ENCODE results near the gene MMD2.
A peak's percentile ranks its signal among the peaks of the same experiment; 100 is the strongest.
"Not testable (repeated sequence)": the region's sequence is repeated elsewhere in the genome, so short reads cannot be mapped to it uniquely, and the experiment has no call there.

MMD2 gene

GRCh38 chr7:4958477-4959301 lies at the start of gene MMD2:
MMD2 (minus strand) TSS chr7:4959187; CDS start chr7:4959017, 170 bp downstream.
- Histone ChIP-seq H3K4me3 (ENCODE audit: low read length) (peak within 1 kb of the TSS; percentile 59), H3K36me3 (ENCODE audit: control insufficient read depth, low read depth, low read length) (no peaks in the 10 kb centered on the region), H3K9ac (ENCODE audit: low read length) (no peak within 1 kb of the TSS), H3K27me3 (ENCODE audit: control insufficient read depth, insufficient read depth, low read length) (peaks cover 30% of the 10 kb centered on the region), H3K4me1 (ENCODE audit: control insufficient read depth, low read depth, low read length) (peaks cover 5% of the 10 kb centered on the region), H3K9me3 (ENCODE audit: control insufficient read depth, low read depth, low read length) (no peaks in the 10 kb centered on the region), H3K27ac (ENCODE audit: low read length) (no peak within 1 kb of the TSS)

- Histone ChIP-seq H3K27ac (ENCODE audit: low read length) (no peak overlapping the region), H3K36me3 (ENCODE audit: control insufficient read depth, low read depth, low read length) (no peaks in the 10 kb centered on the region), H3K9me3 (ENCODE audit: control insufficient read depth, low read depth, low read length) (peaks cover 5% of the 10 kb centered on the region), H3K4me3 (ENCODE audit: low read length) (no peak overlapping the region), H3K27me3 (ENCODE audit: control insufficient read depth, insufficient read depth, low read length) (no peaks in the 10 kb centered on the region), H3K9ac (ENCODE audit: low read length) (no peak overlapping the region), H3K4me1 (ENCODE audit: control insufficient read depth, low read depth, low read length) (no peaks in the 10 kb centered on the region)
Observed at GRCh38 chr7:5005066-5005465, 46.1 kb upstream of the MMD2 start.

GRCh38 chr7:5001911-5002310 lies 42.9 kb upstream of the MMD2 start:
- H3K4me1 ChIP-seq (ENCODE audit: control insufficient read depth, low read depth, low read length), result no peaks in the 10 kb centered on the region
- H3K9me3 ChIP-seq (ENCODE audit: control insufficient read depth, low read depth, low read length), result no peaks in the 10 kb centered on the region
- H3K4me3 ChIP-seq (ENCODE audit: low read length), result no peak overlapping the region
- peaks cover 3% of the 10 kb centered on the region for H3K36me3 ChIP-seq (ENCODE audit: control insufficient read depth, low read depth, low read length)
- no peak overlapping the region for H3K27ac ChIP-seq (ENCODE audit: low read length)
- no peaks in the 10 kb centered on the region for H3K27me3 ChIP-seq (ENCODE audit: control insufficient read depth, insufficient read depth, low read length)
- no peak overlapping the region for H3K9ac ChIP-seq (ENCODE audit: low read length)

GRCh38 chr7:5001003-5001402 lies 42.0 kb upstream of the MMD2 start:
- Histone ChIP-seq H3K4me1 (ENCODE audit: control insufficient read depth, low read depth, low read length) (no peaks in the 10 kb centered on the region), H3K36me3 (ENCODE audit: control insufficient read depth, low read depth, low read length) (peaks cover 5% of the 10 kb centered on the region), H3K27me3 (ENCODE audit: control insufficient read depth, insufficient read depth, low read length) (no peaks in the 10 kb centered on the region), H3K9ac (ENCODE audit: low read length) (no peak overlapping the region), H3K4me3 (ENCODE audit: low read length) (no peak overlapping the region), H3K9me3 (ENCODE audit: control insufficient read depth, low read depth, low read length) (no peaks in the 10 kb centered on the region), H3K27ac (ENCODE audit: low read length) (no peak overlapping the region)

GRCh38 chr7:4999369-4999950 lies 40.5 kb upstream of the MMD2 start:
- no peak overlapping the region for H3K4me3 ChIP-seq (ENCODE audit: low read length)
- no peaks in the 10 kb centered on the region for H3K9me3 ChIP-seq (ENCODE audit: control insufficient read depth, low read depth, low read length)
- H3K27ac ChIP-seq (ENCODE audit: low read length), result no peak overlapping the region
- H3K27me3 ChIP-seq (ENCODE audit: control insufficient read depth, insufficient read depth, low read length), result no peaks in the 10 kb centered on the region
- no peak overlapping the region for H3K9ac ChIP-seq (ENCODE audit: low read length)
- H3K36me3 ChIP-seq (ENCODE audit: control insufficient read depth, low read depth, low read length), result peaks cover 5% of the 10 kb centered on the region
- H3K4me1 ChIP-seq (ENCODE audit: control insufficient read depth, low read depth, low read length), result no peaks in the 10 kb centered on the region

- Histone ChIP-seq H3K9me3 (ENCODE audit: control insufficient read depth, low read depth, low read length) (no peaks in the 10 kb centered on the region), H3K9ac (ENCODE audit: low read length) (no peak overlapping the region), H3K27ac (ENCODE audit: low read length) (no peak overlapping the region), H3K36me3 (ENCODE audit: control insufficient read depth, low read depth, low read length) (peaks cover 5% of the 10 kb centered on the region), H3K4me3 (ENCODE audit: low read length) (no peak overlapping the region), H3K27me3 (ENCODE audit: control insufficient read depth, insufficient read depth, low read length) (no peaks in the 10 kb centered on the region), H3K4me1 (ENCODE audit: control insufficient read depth, low read depth, low read length) (no peaks in the 10 kb centered on the region)
Observed at GRCh38 chr7:4998910-4999309, 39.9 kb upstream of the MMD2 start.

- Histone ChIP-seq H3K4me3 (ENCODE audit: low read length) (no peak overlapping the region), H3K27ac (ENCODE audit: low read length) (no peak overlapping the region), H3K9ac (ENCODE audit: low read length) (no peak overlapping the region), H3K27me3 (ENCODE audit: control insufficient read depth, insufficient read depth, low read length) (no peaks in the 10 kb centered on the region), H3K4me1 (ENCODE audit: control insufficient read depth, low read depth, low read length) (no peaks in the 10 kb centered on the region), H3K9me3 (ENCODE audit: control insufficient read depth, low read depth, low read length) (no peaks in the 10 kb centered on the region), H3K36me3 (ENCODE audit: control insufficient read depth, low read depth, low read length) (peaks cover 8% of the 10 kb centered on the region)
Observed at GRCh38 chr7:4998244-4998643, 39.3 kb upstream of the MMD2 start.

- no peak overlapping the region for H3K9ac ChIP-seq (ENCODE audit: low read length)
- H3K9me3 ChIP-seq (ENCODE audit: control insufficient read depth, low read depth, low read length), result no peaks in the 10 kb centered on the region
- no peak overlapping the region for H3K4me3 ChIP-seq (ENCODE audit: low read length)
- H3K4me1 ChIP-seq (ENCODE audit: control insufficient read depth, low read depth, low read length), result no peaks in the 10 kb centered on the region
- no peaks in the 10 kb centered on the region for H3K27me3 ChIP-seq (ENCODE audit: control insufficient read depth, insufficient read depth, low read length)
- peaks cover 10% of the 10 kb centered on the region for H3K36me3 ChIP-seq (ENCODE audit: control insufficient read depth, low read depth, low read length)
- H3K27ac ChIP-seq (ENCODE audit: low read length), result no peak overlapping the region
Observed at GRCh38 chr7:4996696-4997222, 37.8 kb upstream of the MMD2 start.

GRCh38 chr7:4995429-4995969 lies 36.5 kb upstream of the MMD2 start:
- H3K36me3 ChIP-seq (ENCODE audit: control insufficient read depth, low read depth, low read length), result peaks cover 13% of the 10 kb centered on the region
- H3K9ac ChIP-seq (ENCODE audit: low read length), result no peak overlapping the region
- H3K4me3 ChIP-seq (ENCODE audit: low read length), result no peak overlapping the region
- no peaks in the 10 kb centered on the region for H3K4me1 ChIP-seq (ENCODE audit: control insufficient read depth, low read depth, low read length)
- H3K27me3 ChIP-seq (ENCODE audit: control insufficient read depth, insufficient read depth, low read length), result no peaks in the 10 kb centered on the region
- no peak overlapping the region for H3K27ac ChIP-seq (ENCODE audit: low read length)
- no peaks in the 10 kb centered on the region for H3K9me3 ChIP-seq (ENCODE audit: control insufficient read depth, low read depth, low read length)

- Histone ChIP-seq H3K27me3 (ENCODE audit: control insufficient read depth, insufficient read depth, low read length) (no peaks in the 10 kb centered on the region), H3K4me3 (ENCODE audit: low read length) (no peak overlapping the region), H3K9me3 (ENCODE audit: control insufficient read depth, low read depth, low read length) (no peaks in the 10 kb centered on the region), H3K36me3 (ENCODE audit: control insufficient read depth, low read depth, low read length) (peaks cover 24% of the 10 kb centered on the region), H3K4me1 (ENCODE audit: control insufficient read depth, low read depth, low read length) (no peaks in the 10 kb centered on the region), H3K9ac (ENCODE audit: low read length) (no peak overlapping the region), H3K27ac (ENCODE audit: low read length) (no peak overlapping the region)
Observed at GRCh38 chr7:4993471-4993870, 34.5 kb upstream of the MMD2 start.

GRCh38 chr7:4982741-4983140 lies 23.8 kb upstream of the MMD2 start:
- H3K4me3 ChIP-seq (ENCODE audit: low read length); H3K27me3 ChIP-seq (ENCODE audit: control insufficient read depth, insufficient read depth, low read length); H3K9ac ChIP-seq (ENCODE audit: low read length); H3K9me3 ChIP-seq (ENCODE audit: control insufficient read depth, low read depth, low read length); H3K27ac ChIP-seq (ENCODE audit: low read length); H3K4me1 ChIP-seq (ENCODE audit: control insufficient read depth, low read depth, low read length): not testable (repeated sequence)
- peaks cover 32% of the 10 kb centered on the region for H3K36me3 ChIP-seq (ENCODE audit: control insufficient read depth, low read depth, low read length)

Measured in iPS-18a (cell line).